Thyroid gland (tissue), 4 donors: ENCODE measurements around the gene RSBN1.

Experiments
- POLR2A ChIP-seq, 2 donors: fragments of 450-650 bp; IDR thresholded peaks; one replicate each; pipeline ENCODE4 v1.6.1; 2017; ENCODE audit warnings: antibody characterized with exemption in 2 of 2, mild to moderate bottlenecking in 2 of 2, moderate library complexity in 1 of 2
- TF ChIP-seq, protein P1 (sequence below), 6 experiments: fragments of 200-600 bp in 3 of 6; fragments of 450-650 bp in 3 of 6; sonication (generic) in 3 of 6; IDR thresholded peaks; one replicate each; pipeline ENCODE4 v1.5.1; 2016 to 2019; ENCODE audit warnings: antibody characterized with exemption in 6 of 6, mild to moderate bottlenecking in 2 of 6, inconsistent platforms in 1 of 6, moderate library complexity in 1 of 6

DNA sequence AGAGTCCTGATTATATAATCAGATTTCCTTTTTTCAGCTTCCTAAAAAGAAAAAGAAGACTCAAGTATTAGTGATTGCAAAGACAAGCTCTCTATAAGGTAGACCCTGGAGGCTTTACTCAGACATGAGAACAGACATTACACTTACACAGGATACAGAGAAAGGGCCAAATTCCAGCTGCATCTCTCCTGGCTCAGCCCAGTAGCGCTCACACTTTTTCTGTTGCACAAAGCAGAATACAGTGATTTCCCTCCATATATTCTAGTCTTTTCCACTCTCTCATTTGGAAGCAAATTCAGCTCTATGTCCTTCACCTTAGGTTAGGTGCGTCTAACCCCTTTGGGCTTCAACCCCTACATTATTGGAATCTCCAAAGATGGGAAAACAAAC is 44.1 kb upstream of the RSBN1 start:
- TF ChIP-seq, protein P1, sequence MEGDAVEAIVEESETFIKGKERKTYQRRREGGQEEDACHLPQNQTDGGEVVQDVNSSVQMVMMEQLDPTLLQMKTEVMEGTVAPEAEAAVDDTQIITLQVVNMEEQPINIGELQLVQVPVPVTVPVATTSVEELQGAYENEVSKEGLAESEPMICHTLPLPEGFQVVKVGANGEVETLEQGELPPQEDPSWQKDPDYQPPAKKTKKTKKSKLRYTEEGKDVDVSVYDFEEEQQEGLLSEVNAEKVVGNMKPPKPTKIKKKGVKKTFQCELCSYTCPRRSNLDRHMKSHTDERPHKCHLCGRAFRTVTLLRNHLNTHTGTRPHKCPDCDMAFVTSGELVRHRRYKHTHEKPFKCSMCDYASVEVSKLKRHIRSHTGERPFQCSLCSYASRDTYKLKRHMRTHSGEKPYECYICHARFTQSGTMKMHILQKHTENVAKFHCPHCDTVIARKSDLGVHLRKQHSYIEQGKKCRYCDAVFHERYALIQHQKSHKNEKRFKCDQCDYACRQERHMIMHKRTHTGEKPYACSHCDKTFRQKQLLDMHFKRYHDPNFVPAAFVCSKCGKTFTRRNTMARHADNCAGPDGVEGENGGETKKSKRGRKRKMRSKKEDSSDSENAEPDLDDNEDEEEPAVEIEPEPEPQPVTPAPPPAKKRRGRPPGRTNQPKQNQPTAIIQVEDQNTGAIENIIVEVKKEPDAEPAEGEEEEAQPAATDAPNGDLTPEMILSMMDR (IDR thresholded peaks at IDR 0.05), result no peak
- TF ChIP-seq POLR2A (IDR thresholded peaks at IDR 0.05), result no peak
